Cardiac muscle cell (in vitro differentiated cells and primary cell): ENCODE measurements around the gene NAP1L1. TPM values are rescaled to one million over a fixed set of nuclear protein-coding genes. Genes with fewer than 3 reads are reported as not detected.

Source experiments
- DNase-seq, 2 donors: peaks; one replicate each; pipeline versions ENCODE4 v3.0.0 to v3.0.0-alpha.2; 2010 to 2017; ENCODE audit warnings: low read depth in 1 of 2, low spot score in 1 of 2
- H3K27ac ChIP-seq: fragments of 200-600 bp; sonication (generic); 2 replicates; pipeline ENCODE4 v1.5.1; 2016
- H3K27me3 ChIP-seq: fragments of 200-600 bp; sonication (generic); 2 replicates; pipeline ENCODE4 v1.6.0; 2016; ENCODE audit warnings: control low read depth
- H3K36me3 ChIP-seq: fragments of 200-600 bp; sonication (generic); 2 replicates; pipeline ENCODE4 v1.5.1; 2016; ENCODE audit warnings: control low read depth
- H3K4me1 ChIP-seq: fragments of 200-600 bp; sonication (generic); 2 replicates; pipeline ENCODE4 v1.8.1; 2017; ENCODE audit warnings: low read depth, mild to moderate bottlenecking, mixed run types
- H3K4me3 ChIP-seq: fragments of 200-600 bp; sonication (generic); 2 replicates; pipeline ENCODE4 v1.5.1; 2016; ENCODE audit warnings: mild to moderate bottlenecking
- H3K9me3 ChIP-seq: fragments of 200-600 bp; sonication (generic); 2 replicates; pipeline ENCODE4 v1.5.1; 2017; ENCODE audit warnings: low read depth, mild to moderate bottlenecking, control low read depth
- polyA plus RNA-seq: library from polyadenylated mRNA; unstranded; fragments of >200 nt; fragmentation: Nextera tagmentation; extraction: Ambion mirVana; gene quantifications from 2 replicates; pipeline ENCODE4 v1.2.1, GENCODE V29; 2016
- total RNA-seq: library from RNA; depleted of rRNA; stranded (reverse); fragments of >200 nt; gene quantifications from 2 replicates; pipeline ENCODE4 v1.2.3, GENCODE V29; 2016
- TF ChIP-seq, protein P1 (sequence below): IDR thresholded peaks from 2 replicates; pipeline ENCODE4 v1.5.1; 2012; ENCODE audit warnings: low read depth, mild to moderate bottlenecking, low read length

NAP1L1 gene
- total and polyA plus RNA-seq, 2 experiments from 2014 or later: 214 to 671 TPM

GRCh38 chr12:76037130-76038103 is 47.1 kb downstream of the NAP1L1 start:
- peak; percentile 78 to 91 for DNase-seq
- Histone ChIP-seq H3K27ac (no peak overlapping the region), H3K4me3 (no peak overlapping the region)

GRCh38 chr12:76035045-76035444 is 49.4 kb downstream of the NAP1L1 start:
- Histone ChIP-seq H3K4me3 (no peak overlapping the region), H3K4me1 (peaks cover 22% of the 10 kb centered on the region), H3K36me3 (no peaks in the 10 kb centered on the region), H3K9me3 (no peaks in the 10 kb centered on the region), H3K27me3 (no peaks in the 10 kb centered on the region), H3K27ac (peak overlapping the region; percentile 44)
- peak in 1 of 2 donors; percentile 74 for DNase-seq
- TF ChIP-seq, protein P1, sequence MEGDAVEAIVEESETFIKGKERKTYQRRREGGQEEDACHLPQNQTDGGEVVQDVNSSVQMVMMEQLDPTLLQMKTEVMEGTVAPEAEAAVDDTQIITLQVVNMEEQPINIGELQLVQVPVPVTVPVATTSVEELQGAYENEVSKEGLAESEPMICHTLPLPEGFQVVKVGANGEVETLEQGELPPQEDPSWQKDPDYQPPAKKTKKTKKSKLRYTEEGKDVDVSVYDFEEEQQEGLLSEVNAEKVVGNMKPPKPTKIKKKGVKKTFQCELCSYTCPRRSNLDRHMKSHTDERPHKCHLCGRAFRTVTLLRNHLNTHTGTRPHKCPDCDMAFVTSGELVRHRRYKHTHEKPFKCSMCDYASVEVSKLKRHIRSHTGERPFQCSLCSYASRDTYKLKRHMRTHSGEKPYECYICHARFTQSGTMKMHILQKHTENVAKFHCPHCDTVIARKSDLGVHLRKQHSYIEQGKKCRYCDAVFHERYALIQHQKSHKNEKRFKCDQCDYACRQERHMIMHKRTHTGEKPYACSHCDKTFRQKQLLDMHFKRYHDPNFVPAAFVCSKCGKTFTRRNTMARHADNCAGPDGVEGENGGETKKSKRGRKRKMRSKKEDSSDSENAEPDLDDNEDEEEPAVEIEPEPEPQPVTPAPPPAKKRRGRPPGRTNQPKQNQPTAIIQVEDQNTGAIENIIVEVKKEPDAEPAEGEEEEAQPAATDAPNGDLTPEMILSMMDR: no peak

More at GRCh38 chr12:76037130-76038103, 47.1 kb downstream of the NAP1L1 start:
- no peaks in the 10 kb centered on the region for H3K9me3 ChIP-seq
- peaks cover 22% of the 10 kb centered on the region for H3K4me1 ChIP-seq
- TF ChIP-seq, protein P1: peak; percentile 83
- H3K27me3 ChIP-seq: no peaks in the 10 kb centered on the region
- H3K36me3 ChIP-seq: no peaks in the 10 kb centered on the region

DNA sequence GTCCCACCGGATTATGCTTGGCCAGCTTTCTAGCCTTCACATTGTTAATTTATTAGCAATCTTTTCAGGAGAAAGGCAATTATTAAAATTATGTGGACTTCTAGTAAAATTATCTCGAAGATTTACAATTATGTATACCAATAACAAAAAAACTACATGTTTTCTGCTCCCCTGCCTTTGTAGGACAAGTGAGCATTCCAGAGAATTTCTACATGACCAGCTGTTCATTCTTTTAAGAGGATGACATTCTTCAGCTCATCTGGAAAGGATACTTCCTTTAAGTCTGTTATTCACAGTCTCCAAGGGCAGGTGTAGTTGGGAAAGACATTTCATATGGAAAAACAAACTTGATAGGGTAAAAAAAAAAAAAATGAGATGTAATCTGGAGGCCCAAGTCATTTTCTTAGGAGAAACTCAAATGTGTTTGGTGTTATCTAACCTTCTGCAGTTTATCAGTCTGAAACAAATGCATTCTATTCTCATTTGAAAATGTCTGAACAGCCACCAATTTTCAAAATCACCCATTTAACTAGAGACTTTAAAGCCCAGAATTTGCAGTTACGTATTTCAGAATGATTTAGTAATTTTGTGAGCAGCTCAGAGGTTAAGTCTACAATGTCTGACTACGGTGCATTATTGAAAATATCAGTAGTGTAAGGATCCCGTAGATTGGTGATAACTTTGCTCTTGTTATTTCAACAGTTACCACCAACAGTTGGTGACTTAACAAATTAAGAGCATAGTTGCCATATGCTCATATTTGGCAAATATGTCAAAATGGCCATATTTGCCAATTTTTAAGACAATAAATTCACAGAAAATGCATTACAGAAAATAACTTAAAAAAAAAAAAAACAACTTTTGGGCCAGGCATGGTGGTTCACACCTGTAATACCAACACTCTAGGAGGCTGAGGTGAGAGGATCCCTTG is 51.1 kb downstream of the NAP1L1 start:
- Histone ChIP-seq H3K27me3 (no peaks in the 10 kb centered on the region), H3K4me3 (no peak overlapping the region), H3K27ac (peak overlapping the region; percentile 92), H3K4me1 (peaks cover 32% of the 10 kb centered on the region), H3K9me3 (no peaks in the 10 kb centered on the region), H3K36me3 (no peaks in the 10 kb centered on the region)
- TF ChIP-seq, protein P1: no peak
- DNase-seq: peak in 1 of 2 donors; percentile 56

GRCh38 chr12:76032043-76032981 is 52.2 kb downstream of the NAP1L1 start:
- no peaks in the 10 kb centered on the region for H3K36me3 ChIP-seq
- DNase-seq: peak; percentile 45 to 79
- H3K4me3 ChIP-seq: peak overlapping the region; percentile 82
- TF ChIP-seq, protein P1: no peak
- H3K4me1 ChIP-seq: peaks cover 34% of the 10 kb centered on the region
- H3K27ac ChIP-seq: peak overlapping the region; percentile 92
- no peaks in the 10 kb centered on the region for H3K27me3 ChIP-seq
- no peaks in the 10 kb centered on the region for H3K9me3 ChIP-seq
